ENCODE measurements around the gene SERTAD1.

The SERTAD1 gene

GRCh38 chr19:40453151-40453735 is 27.5 kb upstream of the SERTAD1 start:
- Histone ChIP-seq H4K20me1 (ENCODE audit: control insufficient read depth, insufficient read depth, low read depth, low read length) (no peaks in the 10 kb centered on the region), H3K9me3 (ENCODE audit: control insufficient read depth, insufficient read depth, low read length) (no peaks in the 10 kb centered on the region), H3K9me2 (replicated peaks; ENCODE audit: control insufficient read depth, low read length) (no peaks in the 10 kb centered on the region), H3K27ac (ENCODE audit: low read depth, low read length) (no peak overlapping the region), H3K4me1 (ENCODE audit: control insufficient read depth, low read length) (no peaks in the 10 kb centered on the region), H3K4me3 (ENCODE audit: low read length) (no peak overlapping the region), H3K4me2 (ENCODE audit: low read length) (no peak overlapping the region), H3F3A (ENCODE audit: control insufficient read depth, insufficient read depth) (no peaks in the 10 kb centered on the region), H3K79me2 (ENCODE audit: control insufficient read depth, low read length) (no peaks in the 10 kb centered on the region), H3K36me3 (ENCODE audit: control insufficient read depth, low read length) (no peaks in the 10 kb centered on the region), H3K27me3 (ENCODE audit: control insufficient read depth, low read length) (no peaks in the 10 kb centered on the region)
- TF ChIP-seq EZH2phosphoT487 (IDR thresholded peaks at IDR 0.05; ENCODE audit: borderline replicate concordance, low read length) (no peak), CTCF (IDR thresholded peaks at IDR 0.05; ENCODE audit: low read depth, low read length, poor library complexity, severe bottlenecking) (no peak)

- no peaks in the 10 kb centered on the region for H3K36me3 ChIP-seq (ENCODE audit: control insufficient read depth, low read length)
- H3K9me3 ChIP-seq (ENCODE audit: control insufficient read depth, insufficient read depth, low read length): no peaks in the 10 kb centered on the region
- no peaks in the 10 kb centered on the region for H3K27me3 ChIP-seq (ENCODE audit: control insufficient read depth, low read length)
- no peak overlapping the region for H3K4me2 ChIP-seq (ENCODE audit: low read length)
- H3K27ac ChIP-seq (ENCODE audit: low read depth, low read length): no peak overlapping the region
- H3K4me3 ChIP-seq (ENCODE audit: low read length): no peak overlapping the region
- H3F3A ChIP-seq (ENCODE audit: control insufficient read depth, insufficient read depth): no peaks in the 10 kb centered on the region
- no peaks in the 10 kb centered on the region for H4K20me1 ChIP-seq (ENCODE audit: control insufficient read depth, insufficient read depth, low read depth, low read length)
- no peaks in the 10 kb centered on the region for H3K79me2 ChIP-seq (ENCODE audit: control insufficient read depth, low read length)
- no peaks in the 10 kb centered on the region for H3K9me2 ChIP-seq (replicated peaks; ENCODE audit: control insufficient read depth, low read length)
- TF ChIP-seq CTCF (IDR thresholded peaks at IDR 0.05; ENCODE audit: low read depth, low read length, poor library complexity, severe bottlenecking) (no peak), EZH2phosphoT487 (IDR thresholded peaks at IDR 0.05; ENCODE audit: borderline replicate concordance, low read length) (no peak)
- no peaks in the 10 kb centered on the region for H3K4me1 ChIP-seq (ENCODE audit: control insufficient read depth, low read length)
Observed at GRCh38 chr19:40452016-40452415, 26.2 kb upstream of the SERTAD1 start.

GRCh38 chr19:40450664-40451063 is 24.9 kb upstream of the SERTAD1 start:
- H3K4me1 ChIP-seq (ENCODE audit: control insufficient read depth, low read length): no peaks in the 10 kb centered on the region

More at GRCh38 chr19:40450664-40451063, 24.9 kb upstream of the SERTAD1 start:
- Histone ChIP-seq H3K4me2 (ENCODE audit: low read length) (no peak overlapping the region), H3K79me2 (ENCODE audit: control insufficient read depth, low read length) (no peaks in the 10 kb centered on the region), H3K36me3 (ENCODE audit: control insufficient read depth, low read length) (no peaks in the 10 kb centered on the region), H3F3A (ENCODE audit: control insufficient read depth, insufficient read depth) (no peaks in the 10 kb centered on the region), H3K27ac (ENCODE audit: low read depth, low read length) (no peak overlapping the region), H4K20me1 (ENCODE audit: control insufficient read depth, insufficient read depth, low read depth, low read length) (no peaks in the 10 kb centered on the region), H3K9me3 (ENCODE audit: control insufficient read depth, insufficient read depth, low read length) (no peaks in the 10 kb centered on the region), H3K27me3 (ENCODE audit: control insufficient read depth, low read length) (no peaks in the 10 kb centered on the region), H3K9me2 (replicated peaks; ENCODE audit: control insufficient read depth, low read length) (no peaks in the 10 kb centered on the region), H3K4me3 (ENCODE audit: low read length) (no peak overlapping the region)
- TF ChIP-seq EZH2phosphoT487 (IDR thresholded peaks at IDR 0.05; ENCODE audit: borderline replicate concordance, low read length) (no peak), CTCF (IDR thresholded peaks at IDR 0.05; ENCODE audit: low read depth, low read length, poor library complexity, severe bottlenecking) (no peak)

Measured in DOHH2 (cell line).